HCEC 1CT (cell line): ENCODE results near the gene NELFCD.

Experiments
- DNase-seq: peaks from one replicate; pipeline ENCODE4 v3.0.0-alpha.2; 2017

Gene NELFCD

GRCh38 chr20:58995461-58996225, 14.6 kb downstream of the NELFCD start:
- DNase-seq: no peak

- DNase-seq: no peak
Observed at GRCh38 chr20:58996226-58996611, 15.2 kb downstream of the NELFCD start.

GRCh38 chr20:58997141-58997770, 16.2 kb downstream of the NELFCD start:
- no peak for DNase-seq

- DNase-seq: no peak
Observed at GRCh38 chr20:58998656-58999055, 17.6 kb downstream of the NELFCD start.

- no peak for DNase-seq
Observed at GRCh38 chr20:59000326-59000725, 19.3 kb downstream of the NELFCD start.

GRCh38 chr20:59001068-59001448, 20.0 kb downstream of the NELFCD start:
- no peak for DNase-seq

- no peak for DNase-seq
Observed at GRCh38 chr20:59001449-59002171, 20.6 kb downstream of the NELFCD start.

- DNase-seq: no peak
Observed at GRCh38 chr20:59002388-59002787, 21.3 kb downstream of the NELFCD start.

GRCh38 chr20:59002874-59003399, 21.9 kb downstream of the NELFCD start:
- no peak for DNase-seq

- DNase-seq: no peak
Observed at GRCh38 chr20:59003836-59004492, 22.9 kb downstream of the NELFCD start.

- no peak for DNase-seq
Observed at GRCh38 chr20:59004493-59004762, 23.4 kb downstream of the NELFCD start.

GRCh38 chr20:59004763-59005522, 23.9 kb downstream of the NELFCD start:
- no peak for DNase-seq

GRCh38 chr20:59005523-59006166, 24.6 kb downstream of the NELFCD start:
- no peak for DNase-seq

- peak; percentile 45 for DNase-seq
Observed at GRCh38 chr20:59006167-59006863, 25.3 kb downstream of the NELFCD start.

- DNase-seq: peak; percentile 47
Observed at GRCh38 chr20:59006864-59007664, 26.0 kb downstream of the NELFCD start, which contains the start of gene CTSZ. Gene CTSZ, minus strand, starts transcription at chr20:59007254. Its CDS starts 126 bp downstream, at chr20:59007128.

- DNase-seq: no peak
Observed at GRCh38 chr20:59007665-59008511, 26.8 kb downstream of the NELFCD start.

GRCh38 chr20:59008715-59009336, 27.8 kb downstream of the NELFCD start:
- DNase-seq: no peak

- no peak for DNase-seq
Observed at GRCh38 chr20:59010321-59010994, 29.4 kb downstream of the NELFCD start.
